PC-9 (cell line): ENCODE data around the gene DYNLRB1. TPM values are rescaled to one million over a fixed set of nuclear protein-coding genes. Genes with fewer than 3 reads are reported as not detected.

ENCODE experiments used
- BruUV-seq: library from RNA; stranded (reverse); fragments of 400-500 nt; replicated peaks from 2 replicates; lab custom pipeline; 2021; lab: Mats Ljungman, UMichigan
- CTCF ChIA-PET: fragments of 300-600 bp; sonication (Branson Sonifier 250); formaldehyde crosslinking; loops from one replicate; lab custom pipeline; 2022; ENCODE audit warnings: antibody characterized with exemption; lab: Charles Lee
- POLR2A ChIA-PET: fragments of 300-600 bp; sonication (Branson Sonifier 250); formaldehyde crosslinking; loops from one replicate; lab custom pipeline; 2022; ENCODE audit warnings: antibody characterized with exemption; ENCODE audit not compliant: unreplicated experiment; lab: Charles Lee
- DNase-seq, 2 experiments: peaks; one replicate each; pipeline versions ENCODE4 v3.0.0 to v3.0.0-alpha.2; 2015 to 2022; ENCODE audit warnings: mixed read lengths in 1 of 2
- H2AFZ ChIP-seq: fragments of 200-600 bp; sonication (generic); 2 replicates; pipeline ENCODE4 v1.8.1; 2017; ENCODE audit warnings: antibody characterized with exemption
- H3F3A ChIP-seq: fragments of 200-600 bp; sonication (generic); 2 replicates; pipeline ENCODE4 v1.8.1; 2017; ENCODE audit warnings: antibody characterized with exemption, mild to moderate bottlenecking, low read depth; ENCODE audit not compliant: insufficient read depth
- H3K27ac ChIP-seq: fragments of 200-600 bp; sonication (generic); 2 replicates; pipeline ENCODE4 v1.6.1; 2016; ENCODE audit warnings: mixed run types
- H3K27me3 ChIP-seq: fragments of 200-600 bp; sonication (generic); 2 replicates; pipeline ENCODE4 v1.6.1; 2016; ENCODE audit warnings: low read depth, mixed run types; ENCODE audit not compliant: insufficient read depth
- H3K36me3 ChIP-seq: fragments of 200-600 bp; sonication (generic); 2 replicates; pipeline ENCODE4 v1.6.1; 2016; ENCODE audit warnings: low read depth, mixed run types
- H3K4me1 ChIP-seq: fragments of 200-600 bp; sonication (generic); replicated peaks from 2 replicates; pipeline ENCODE4 v1.6.1; 2016; ENCODE audit warnings: mixed run types; ENCODE audit not compliant: insufficient read depth
- H3K4me2 ChIP-seq: fragments of 200-600 bp; sonication (generic); 2 replicates; pipeline ENCODE4 v1.6.1; 2017; ENCODE audit warnings: mixed run types
- H3K4me3 ChIP-seq: fragments of 200-600 bp; sonication (generic); 2 replicates; pipeline ENCODE4 v1.6.1; 2016; ENCODE audit warnings: mixed run types
- H3K79me2 ChIP-seq: fragments of 200-600 bp; sonication (generic); 2 replicates; pipeline ENCODE4 v1.6.1; 2017; ENCODE audit warnings: low read depth, mixed run types
- H3K9me2 ChIP-seq: fragments of 200-600 bp; sonication (generic); 2 replicates; pipeline ENCODE4 v1.8.1; 2017; ENCODE audit warnings: mild to moderate bottlenecking; ENCODE audit not compliant: insufficient read depth
- H3K9me3 ChIP-seq: fragments of 200-600 bp; sonication (generic); 2 replicates; pipeline ENCODE4 v1.8.1; 2016; ENCODE audit warnings: low read depth; ENCODE audit not compliant: insufficient read depth
- H4K20me1 ChIP-seq: fragments of 200-600 bp; sonication (generic); 2 replicates; pipeline ENCODE4 v1.8.1; 2017; ENCODE audit not compliant: insufficient read depth
- CTCF ChIP-seq: fragments of 200-600 bp; sonication (generic); conservative IDR thresholded peaks from 2 replicates; pipeline ENCODE4 v1.6.1; 2017; ENCODE audit warnings: mixed run types, antibody characterized with exemption, mild to moderate bottlenecking, moderate library complexity
- EZH2 ChIP-seq: fragments of 200-600 bp; sonication (generic); IDR thresholded peaks from 2 replicates; pipeline ENCODE4 v1.8.0; 2017; ENCODE audit warnings: antibody characterized with exemption, low read depth
- intact Hi-C: fragments of 100-400 bp; cut with micrococcal nuclease; formaldehyde crosslinking; loops from one replicate; pipeline ENCODE4 v1.10.0; 2022; ENCODE audit not compliant: unreplicated experiment
- total RNA-seq: library from RNA; stranded (reverse); gene quantifications from 2 replicates; pipeline ENCODE4 v1.2.3, GENCODE V29; 2021

Gene DYNLRB1
- total RNA-seq, 1 experiment from 2014 or later = 179 TPM

GRCh38 chr20:34582911-34583310 is 66.7 kb downstream of the DYNLRB1 start:
- no TSS peak for BruUV-seq

GRCh38 chr20:34583544-34583943 is 67.3 kb downstream of the DYNLRB1 start:
- intact Hi-C loops = no loop called here
- Histone ChIP-seq H3K4me3 (no peak overlapping the region), H3K9me2 (no peaks in the 10 kb centered on the region), H3K4me1 (peaks cover 30% of the 10 kb centered on the region), H3K79me2 (no peaks in the 10 kb centered on the region), H3K36me3 (no peaks in the 10 kb centered on the region; the same call in 1 of the 2 replicates), H3K27me3 (no peaks in the 10 kb centered on the region), H3K27ac (no peak overlapping the region), H3K9me3 (no peaks in the 10 kb centered on the region), H4K20me1 (no peaks in the 10 kb centered on the region), H3F3A (peaks cover 9% of the 10 kb centered on the region; the same call in 1 of the 2 replicates), H2AFZ (no peak overlapping the region), H3K4me2 (no peak overlapping the region)
- TF ChIP-seq CTCF (no peak), EZH2 (no peak)
- POLR2A ChIA-PET = interaction anchor here (0.5 to 0.7 kb wide), 2 partner anchors 94 to 264 kb away, joined by 3 read pairs; no protein-coding TSS in a partner anchor
- no TSS peak for BruUV-seq
- DNase-seq = no peak
- CTCF ChIA-PET = interaction anchor here (0.6 kb wide), 1 partner anchor 621 kb away, joined by 8 read pairs; no protein-coding TSS in a partner anchor

More at GRCh38 chr20:34582911-34583310, 66.7 kb downstream of the DYNLRB1 start:
- intact Hi-C loops = no loop called here
- Histone ChIP-seq H3K27me3 (no peaks in the 10 kb centered on the region), H3K9me3 (no peaks in the 10 kb centered on the region), H4K20me1 (no peaks in the 10 kb centered on the region), H3K4me1 (peaks cover 31% of the 10 kb centered on the region), H3K4me3 (no peak overlapping the region), H3K36me3 (no peaks in the 10 kb centered on the region; the same call in 1 of the 2 replicates), H2AFZ (no peak overlapping the region), H3K27ac (no peak overlapping the region), H3K4me2 (no peak overlapping the region), H3K79me2 (no peaks in the 10 kb centered on the region), H3K9me2 (no peaks in the 10 kb centered on the region), H3F3A (peaks cover 9% of the 10 kb centered on the region; the same call in 1 of the 2 replicates)
- CTCF ChIA-PET = no interaction called here
- POLR2A ChIA-PET = interaction anchor here (0.6 to 0.7 kb wide), 3 partner anchors 94 to 341 kb away, joined by 3 to 5 read pairs (median 5); no protein-coding TSS in a partner anchor
- DNase-seq = peak in 1 of 2 experiments; percentile 41
- TF ChIP-seq EZH2 (no peak), CTCF (no peak)

- CTCF ChIA-PET = no interaction called here
- Histone ChIP-seq H3K4me2 (no peak overlapping the region), H3K27me3 (no peaks in the 10 kb centered on the region), H3K4me3 (no peak overlapping the region), H3K79me2 (no peaks in the 10 kb centered on the region), H3K4me1 (peaks cover 15% of the 10 kb centered on the region), H3K36me3 (no peaks in the 10 kb centered on the region; the same call in 1 of the 2 replicates), H4K20me1 (no peaks in the 10 kb centered on the region), H3K27ac (no peak overlapping the region), H2AFZ (no peak overlapping the region), H3K9me3 (no peaks in the 10 kb centered on the region), H3K9me2 (no peaks in the 10 kb centered on the region), H3F3A (no peaks in the 10 kb centered on the region; the same call in 1 of the 2 replicates)
- intact Hi-C loops = no loop called here
- no peak for DNase-seq
- BruUV-seq = no TSS peak
- POLR2A ChIA-PET = no interaction called here
- TF ChIP-seq EZH2 (no peak), CTCF (no peak)
Observed at GRCh38 chr20:34585019-34585418, 68.8 kb downstream of the DYNLRB1 start.
